HG02840 (cell line): Measurements from ENCODE around the gene PELO.
A peak's percentile ranks its signal among the peaks of the same experiment; 100 is the strongest.
"Not testable (repeated sequence)": the region's sequence is repeated elsewhere in the genome, so short reads cannot be mapped to it uniquely, and the experiment has no call there.

Experiments
- ATAC-seq: cut with Tn5 transposase; IDR thresholded peaks from one replicate; pipeline ENCODE4 v1.9.1; 2021; ENCODE audit warnings: mild to moderate bottlenecking, moderate library complexity, moderate number of reproducible peaks; ENCODE audit not compliant: unreplicated experiment, low FRiP score

Gene PELO

DNA sequence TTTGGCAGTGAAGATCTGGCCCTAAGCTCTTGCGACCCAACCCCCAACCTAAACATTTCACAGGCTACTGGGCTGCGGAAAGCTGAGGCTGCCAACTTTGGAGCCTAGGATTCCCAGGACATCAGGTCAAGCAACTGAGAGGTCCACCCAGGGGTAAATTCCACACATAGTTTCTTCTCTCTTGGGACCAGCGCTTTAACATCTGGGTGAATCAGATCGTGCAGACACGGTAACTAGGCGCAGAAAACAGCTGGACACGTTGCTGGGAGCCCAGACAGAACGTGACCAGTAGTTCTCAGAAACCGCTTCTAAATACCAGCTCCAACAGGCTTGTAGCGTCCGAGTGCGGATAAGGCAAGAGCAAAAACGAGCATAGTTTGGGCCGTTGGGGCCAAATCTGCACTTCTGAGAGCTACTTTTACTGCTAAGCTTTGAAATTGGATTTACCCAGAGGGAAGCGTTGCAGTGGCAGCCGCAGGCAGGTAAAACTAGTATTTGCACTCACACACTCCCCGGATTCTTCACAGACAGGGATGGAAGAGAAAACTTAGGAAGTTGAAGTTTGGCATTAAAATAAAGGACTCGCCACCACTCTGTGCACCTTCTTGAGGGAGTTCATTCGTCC is 11.8 kb downstream of the PELO start:
- peak; percentile 31 for ATAC-seq

DNA sequence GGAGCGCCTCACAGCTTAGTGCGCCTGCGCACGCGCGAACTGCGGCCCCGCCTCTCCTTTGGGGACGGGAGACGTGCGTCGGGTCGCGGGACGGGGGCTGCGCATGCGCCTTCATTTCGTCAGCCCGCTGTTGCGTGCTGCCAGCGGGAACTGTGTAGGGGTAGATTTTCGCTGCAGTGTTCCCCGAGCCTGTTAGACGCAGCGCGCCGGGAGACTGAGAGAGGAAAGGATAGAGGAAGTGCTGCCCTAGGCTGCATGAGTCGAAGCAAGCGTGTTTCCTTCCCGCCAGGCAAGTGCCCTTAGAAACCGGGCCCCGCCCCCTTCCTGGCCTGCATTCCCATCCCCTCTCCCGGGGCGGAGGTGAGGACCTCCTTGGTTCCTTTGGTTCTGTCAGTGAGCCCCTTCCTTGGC is 12.3 kb downstream of the PELO start:
- peak; percentile 85 for ATAC-seq

DNA sequence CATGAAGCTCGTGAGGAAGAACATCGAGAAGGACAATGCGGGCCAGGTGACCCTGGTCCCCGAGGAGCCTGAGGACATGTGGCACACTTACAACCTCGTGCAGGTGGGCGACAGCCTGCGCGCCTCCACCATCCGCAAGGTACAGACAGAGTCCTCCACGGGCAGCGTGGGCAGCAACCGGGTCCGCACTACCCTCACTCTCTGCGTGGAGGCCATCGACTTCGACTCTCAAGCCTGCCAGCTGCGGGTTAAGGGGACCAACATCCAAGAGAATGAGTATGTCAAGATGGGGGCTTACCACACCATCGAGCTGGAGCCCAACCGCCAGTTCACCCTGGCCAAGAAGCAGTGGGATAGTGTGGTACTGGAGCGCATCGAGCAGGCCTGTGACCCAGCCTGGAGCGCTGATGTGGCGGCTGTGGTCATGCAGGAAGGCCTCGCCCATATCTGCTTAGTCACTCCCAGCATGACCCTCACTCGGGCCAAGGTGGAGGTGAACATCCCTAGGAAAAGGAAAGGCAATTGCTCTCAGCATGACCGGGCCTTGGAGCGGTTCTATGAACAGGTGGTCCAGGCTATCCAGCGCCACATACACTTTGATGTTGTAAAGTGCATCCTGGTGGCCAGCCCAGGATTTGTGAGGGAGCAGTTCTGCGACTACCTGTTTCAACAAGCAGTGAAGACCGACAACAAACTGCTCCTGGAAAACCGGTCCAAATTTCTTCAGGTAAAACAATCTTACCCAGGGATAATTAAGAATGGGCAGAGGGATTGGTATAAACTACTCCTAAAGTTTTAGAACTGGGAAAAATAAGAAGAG is 12.9 kb downstream of the PELO start:
- peak; percentile 30 for ATAC-seq

DNA sequence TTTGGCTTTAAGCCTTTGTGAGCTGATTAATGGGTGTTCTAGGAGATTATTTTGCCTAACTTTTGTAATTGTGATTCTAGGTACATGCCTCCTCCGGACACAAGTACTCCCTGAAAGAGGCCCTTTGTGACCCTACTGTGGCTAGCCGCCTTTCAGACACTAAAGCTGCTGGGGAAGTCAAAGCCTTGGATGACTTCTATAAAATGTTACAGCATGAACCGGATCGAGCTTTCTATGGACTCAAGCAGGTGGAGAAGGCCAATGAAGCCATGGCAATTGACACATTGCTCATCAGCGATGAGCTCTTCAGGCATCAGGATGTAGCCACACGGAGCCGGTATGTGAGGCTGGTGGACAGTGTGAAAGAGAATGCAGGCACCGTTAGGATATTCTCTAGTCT is 13.6 kb downstream of the PELO start:
- ATAC-seq, result no peak

DNA sequence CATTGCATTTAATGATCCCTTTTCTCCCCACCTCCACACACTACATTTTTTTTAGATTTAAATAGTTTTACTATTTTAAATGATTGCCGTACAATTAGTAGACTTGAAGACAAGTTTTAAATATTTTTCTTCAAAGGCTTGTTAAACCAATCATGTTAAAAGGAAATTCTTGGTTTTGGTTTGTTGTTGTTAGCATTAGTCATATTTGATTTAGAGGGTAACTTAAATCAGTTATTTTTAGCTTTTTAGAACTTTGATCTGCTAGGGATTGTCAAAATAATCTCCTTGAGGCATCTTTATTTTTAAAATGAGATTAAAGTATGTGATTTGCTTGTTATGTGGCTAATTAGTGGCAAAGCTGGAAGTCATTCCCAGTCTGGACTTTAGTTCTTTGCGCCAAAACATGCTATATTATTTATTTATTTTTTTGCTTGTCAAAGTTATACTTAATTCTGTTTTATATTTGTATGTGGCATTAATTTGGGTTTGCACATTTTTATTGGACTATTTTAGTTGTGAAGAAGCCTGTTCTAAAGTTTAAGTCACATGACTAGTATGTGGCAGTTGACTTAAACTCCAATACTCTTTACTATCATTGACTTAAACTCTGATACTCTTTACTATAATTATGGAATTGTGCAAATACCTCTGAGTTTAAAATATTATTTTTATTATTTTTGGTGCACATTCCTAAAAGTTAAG is 14.7 kb downstream of the PELO start:
- ATAC-seq, result no peak

DNA sequence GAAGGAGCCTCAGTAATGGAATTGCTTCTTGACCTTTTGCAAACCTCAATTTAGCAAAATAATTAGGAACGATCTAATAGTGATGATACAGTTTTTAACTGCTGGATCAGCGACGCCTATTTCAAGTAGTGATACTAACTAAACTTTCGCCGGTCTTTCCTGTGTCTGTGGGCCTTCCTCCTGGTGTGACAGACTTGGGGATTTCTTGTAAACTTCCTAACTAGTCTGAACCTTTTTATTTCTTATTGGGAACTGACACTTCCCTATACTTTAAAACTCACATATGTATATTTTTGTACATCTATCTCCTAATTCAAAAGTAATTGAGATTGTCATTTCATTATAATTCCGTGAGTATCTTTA is 15.2 kb downstream of the PELO start:
- no peak for ATAC-seq

DNA sequence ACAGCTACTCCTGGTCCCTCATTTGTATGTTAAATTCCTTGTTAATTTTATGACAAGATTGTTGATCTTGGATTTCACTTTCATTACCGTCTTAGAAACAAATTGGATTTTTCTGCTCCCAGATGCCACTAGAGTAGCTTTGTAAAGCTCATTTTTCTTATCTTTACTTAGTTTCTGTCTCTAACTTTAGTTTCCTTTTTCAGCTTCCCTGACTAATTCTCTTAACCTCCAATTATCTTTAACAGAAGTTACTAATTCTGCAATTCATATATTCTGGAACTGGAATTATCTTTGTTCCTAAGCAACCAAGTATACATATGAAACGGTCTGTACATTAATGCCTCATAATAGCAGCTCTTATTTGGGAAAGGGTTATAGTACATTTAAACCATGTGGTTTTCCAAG is 16.7 kb downstream of the PELO start:
- ATAC-seq, result no peak

DNA sequence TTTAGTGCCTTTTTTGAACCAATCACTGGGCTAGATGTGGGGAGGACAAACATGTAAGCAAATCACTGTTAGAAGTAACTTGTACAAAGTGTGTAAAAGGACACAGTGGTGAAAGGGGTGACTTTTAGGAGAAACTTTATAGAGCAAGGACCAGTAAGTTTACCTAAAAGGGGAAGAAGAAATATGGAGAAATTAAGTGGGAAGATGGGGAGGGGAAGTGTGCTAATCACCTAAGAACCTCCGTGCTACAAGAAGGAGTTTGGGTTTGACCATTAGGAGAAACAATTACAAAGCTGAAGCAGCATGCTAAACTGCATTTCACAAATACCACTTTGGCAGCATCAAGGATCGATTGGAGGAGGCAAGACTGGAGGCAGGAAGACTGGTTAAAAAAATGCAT is 17.3 kb downstream of the PELO start:
- no peak for ATAC-seq

DNA sequence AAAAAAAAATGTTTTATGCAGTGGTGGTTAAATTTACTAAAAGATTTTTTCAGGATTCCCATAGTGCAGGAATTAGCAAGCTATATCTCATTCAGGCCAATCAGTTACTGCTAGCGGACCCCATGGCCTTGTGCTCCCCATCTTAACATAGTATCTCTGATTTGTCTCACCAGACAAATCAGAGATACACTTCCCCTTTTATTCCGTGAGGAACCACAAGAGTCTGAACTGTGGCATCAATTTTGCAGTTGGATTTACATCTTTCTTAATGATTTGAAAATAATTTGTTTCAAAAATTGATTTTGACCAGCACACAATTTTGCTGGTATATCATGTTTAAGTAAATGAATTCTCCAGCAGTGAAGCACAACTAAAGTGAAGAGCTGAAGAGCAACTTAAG is 17.9 kb downstream of the PELO start:
- no peak for ATAC-seq

DNA sequence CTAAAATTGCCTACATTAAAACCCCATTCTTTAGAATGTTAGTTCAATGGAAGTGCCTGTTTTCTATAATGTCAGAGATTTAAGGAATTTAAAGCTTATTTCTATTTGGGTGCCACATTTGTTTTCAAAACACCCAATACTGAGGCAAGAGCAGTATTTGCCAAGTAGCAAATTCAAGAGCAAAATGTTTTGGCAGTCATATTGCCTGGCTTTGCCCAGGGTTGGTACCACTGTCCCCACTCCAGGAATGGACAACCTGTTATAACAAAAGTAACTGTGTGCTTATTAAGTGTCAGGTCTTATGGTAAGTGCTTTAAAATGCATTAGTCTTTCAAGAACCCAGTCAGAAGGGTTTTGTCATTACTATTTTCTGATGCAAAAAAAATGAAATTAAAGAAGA is 19.3 kb downstream of the PELO start:
- no peak for ATAC-seq

DNA sequence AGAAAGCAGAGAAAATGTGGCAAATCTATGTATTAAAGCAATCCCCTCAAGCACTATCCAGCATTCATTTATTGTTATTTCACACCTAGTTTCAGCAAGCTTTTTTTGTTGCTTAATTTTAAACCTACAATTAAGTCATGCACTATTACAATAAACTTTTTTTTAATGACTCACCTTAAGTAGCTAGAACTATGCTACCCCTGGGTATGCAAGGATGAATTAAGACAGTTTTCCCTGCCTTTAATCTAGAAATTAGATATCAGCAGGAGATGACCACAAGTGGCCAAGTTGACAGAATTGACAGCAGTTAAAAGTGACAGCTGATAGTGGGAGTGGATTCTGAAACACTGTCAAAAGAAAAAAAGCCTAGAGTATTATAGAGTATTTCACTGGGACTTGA is 20.0 kb downstream of the PELO start:
- no peak for ATAC-seq

DNA sequence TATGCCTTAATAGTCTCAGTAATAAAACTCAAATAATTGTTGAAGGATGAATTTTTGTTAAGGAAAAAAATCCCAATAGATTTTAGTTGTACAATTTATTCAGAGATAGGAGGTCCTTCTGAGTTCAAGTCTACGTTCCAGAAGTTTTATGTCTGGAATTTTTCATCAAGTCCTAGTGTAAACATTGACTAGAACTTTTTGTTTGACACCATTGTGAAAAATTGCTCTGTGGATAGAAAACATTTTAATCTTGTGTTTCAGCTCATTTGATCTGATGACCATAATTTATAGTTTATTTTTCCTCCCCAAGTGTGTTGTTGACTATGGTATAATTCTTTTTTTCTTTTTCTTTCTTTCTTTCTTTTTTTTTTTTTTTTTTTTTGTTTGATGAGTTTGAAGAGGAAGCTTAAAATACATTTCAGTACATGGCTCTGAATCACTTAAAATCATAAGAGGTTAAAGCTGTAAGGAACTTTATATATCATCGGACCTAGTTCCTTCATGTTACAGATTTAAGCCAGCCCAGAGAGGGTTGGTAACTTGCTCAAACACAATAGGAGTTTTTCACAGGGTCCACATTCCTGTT is 20.7 kb downstream of the PELO start:
- ATAC-seq, result no peak

DNA sequence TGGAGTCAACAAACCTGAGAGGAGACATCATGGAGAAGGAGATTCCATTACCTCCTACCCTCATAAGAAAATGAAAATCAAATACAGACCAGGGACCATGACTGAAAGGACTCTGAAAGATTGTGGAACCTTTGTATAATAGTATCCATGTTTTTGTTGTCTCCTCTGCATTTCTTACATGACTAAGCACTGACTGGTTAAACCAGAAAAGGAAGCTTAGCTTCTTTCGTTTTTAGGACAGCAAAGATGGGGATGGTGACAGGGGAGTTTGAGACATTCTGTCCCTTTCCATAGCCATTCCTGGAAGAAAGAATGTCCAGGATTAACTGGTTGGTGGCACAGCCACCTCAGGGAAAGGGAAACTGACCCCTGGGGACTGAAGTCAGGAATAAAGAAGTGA is 22.2 kb downstream of the PELO start:
- no peak for ATAC-seq

DNA sequence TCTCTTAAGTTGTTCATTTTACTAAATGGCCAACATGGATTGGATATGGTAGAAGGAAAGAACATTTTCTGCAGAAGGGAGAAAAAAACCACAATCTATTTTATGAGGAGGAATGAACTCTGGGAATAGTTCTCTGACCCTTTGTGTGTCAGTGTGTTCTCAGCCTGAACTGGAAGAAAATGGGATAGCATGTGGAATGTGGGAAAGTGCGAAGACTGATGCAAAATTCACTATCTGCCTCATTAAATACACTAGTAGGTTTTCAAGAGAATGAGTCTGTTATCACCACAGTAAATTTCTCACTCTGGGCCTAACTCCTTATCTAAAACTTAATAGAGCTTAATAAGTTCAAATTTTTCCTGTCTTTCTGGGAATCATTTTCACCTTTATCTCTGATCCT is 22.7 kb downstream of the PELO start:
- no peak for ATAC-seq

DNA sequence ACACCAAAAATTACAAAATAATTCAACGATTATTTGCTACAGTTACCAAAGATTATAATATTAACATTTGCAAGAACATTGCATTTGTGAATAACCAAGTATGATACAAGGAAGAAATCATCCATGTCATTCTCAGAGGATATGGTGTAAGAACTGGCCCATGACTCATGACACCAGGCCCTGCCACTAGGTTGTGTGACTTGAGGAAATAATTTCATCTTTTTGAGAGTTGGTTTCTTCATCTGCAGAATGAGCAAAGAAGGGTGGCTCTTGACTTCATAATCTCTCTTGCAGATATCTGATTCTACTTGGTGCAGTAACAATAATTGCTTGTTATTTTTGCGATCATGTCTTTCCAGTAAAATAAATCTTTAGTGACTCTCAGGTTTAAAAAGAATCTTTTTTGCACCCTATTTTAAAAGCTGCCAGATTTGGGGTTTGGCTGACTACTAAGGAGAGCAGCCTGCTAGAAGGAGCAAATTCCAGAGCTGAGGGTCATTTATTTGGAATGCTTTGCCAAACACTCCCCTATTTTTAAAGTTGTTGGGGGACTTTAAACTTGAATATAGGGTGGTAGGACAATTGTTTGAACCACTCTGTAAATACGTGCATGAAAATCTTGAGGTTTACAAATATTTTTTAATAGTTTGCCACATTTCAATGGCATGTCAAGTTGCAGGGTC is 23.5 kb downstream of the PELO start:
- no peak for ATAC-seq

DNA sequence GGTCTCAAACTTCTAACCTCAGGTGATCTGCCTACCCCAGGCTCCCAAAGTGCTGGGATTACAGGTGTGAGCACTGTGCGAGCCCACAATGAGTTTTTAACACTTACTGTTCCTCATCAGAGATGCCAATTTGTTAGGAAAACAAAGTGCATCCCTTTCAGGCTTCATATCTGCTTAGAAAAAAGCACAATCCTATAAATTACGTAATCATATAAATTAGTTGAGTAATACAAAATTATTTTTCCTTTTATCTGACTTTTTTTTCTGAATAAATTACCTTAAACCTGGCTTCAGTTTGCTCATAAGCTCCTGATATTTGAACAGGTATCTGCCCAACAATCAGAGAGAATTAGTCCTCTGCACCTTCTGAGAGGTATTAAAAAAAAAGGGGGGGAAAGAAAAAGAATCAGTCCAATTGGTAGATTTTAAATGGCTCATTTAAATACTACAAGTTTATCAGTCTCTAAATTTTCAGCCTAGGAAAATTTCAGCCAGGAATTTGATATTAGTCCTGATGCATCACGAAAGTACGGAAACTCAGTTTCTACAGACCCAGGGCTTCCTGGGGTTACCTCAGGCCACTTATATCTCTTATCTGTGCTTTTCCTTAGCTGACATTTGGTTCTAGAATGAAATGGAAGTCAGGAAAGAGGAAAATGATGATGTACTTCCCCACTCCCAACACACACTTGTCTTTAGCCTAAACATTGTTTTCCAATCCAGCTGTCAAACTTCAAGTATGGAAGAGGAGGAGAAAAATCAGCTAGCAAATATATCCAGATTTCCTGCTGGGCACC is 26.8 kb downstream of the PELO start:
- no peak for ATAC-seq

DNA sequence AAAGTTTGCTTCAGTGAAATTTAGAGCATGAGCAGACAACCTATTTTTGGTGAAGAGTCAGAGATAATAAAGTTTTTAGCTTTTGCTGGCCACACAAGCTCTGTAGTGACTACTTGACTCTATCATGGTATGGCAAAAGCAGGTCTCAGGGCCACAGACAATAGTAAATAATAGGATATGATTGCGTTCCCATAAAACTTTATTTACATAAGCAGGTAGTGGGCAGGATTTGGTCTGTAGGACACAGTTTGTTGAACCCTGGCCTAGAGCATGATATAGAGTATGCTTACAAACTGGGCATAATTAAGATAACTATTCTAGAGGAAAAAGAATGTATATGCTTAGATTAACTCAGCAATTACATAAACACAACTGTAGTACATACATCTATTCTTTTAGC is 30.1 kb downstream of the PELO start:
- no peak for ATAC-seq

DNA sequence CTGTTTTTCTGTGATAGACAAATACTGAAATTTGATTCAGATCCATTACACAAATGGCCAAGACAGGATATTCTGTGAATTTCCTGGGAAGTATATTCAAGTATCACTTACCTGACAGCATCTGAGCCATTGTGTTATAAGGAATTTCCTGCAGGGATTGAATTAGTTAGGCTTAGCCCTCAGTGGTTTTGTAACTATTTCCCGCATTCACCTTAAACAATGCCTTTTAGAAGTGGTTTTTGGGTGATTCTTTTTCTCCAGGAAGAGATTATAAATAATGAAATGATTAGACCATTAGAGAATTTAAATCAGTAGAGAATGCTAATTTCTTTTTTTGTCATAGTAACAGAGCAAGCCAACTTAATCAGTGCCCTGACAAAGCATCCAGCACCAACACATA is 30.6 kb downstream of the PELO start:
- ATAC-seq, result no peak

DNA sequence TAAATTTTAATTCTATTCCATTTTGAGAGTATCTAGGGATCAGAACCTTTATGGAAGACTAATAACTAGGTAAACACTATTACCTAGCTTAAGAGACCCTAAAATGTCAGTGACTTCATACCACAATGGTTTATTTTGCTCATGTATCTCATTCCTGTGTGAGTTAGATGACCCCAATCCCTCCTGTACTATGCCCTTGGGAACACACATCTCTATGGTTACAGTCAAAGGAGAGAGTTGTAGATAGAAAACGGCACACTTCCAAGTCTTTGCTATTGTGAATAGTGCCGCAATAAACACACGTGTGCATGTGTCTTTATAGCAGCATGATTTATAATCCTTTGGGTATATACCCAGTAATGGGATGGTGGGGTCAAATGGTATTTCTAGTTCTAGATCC is 31.1 kb downstream of the PELO start:
- ATAC-seq, result not testable (repeated sequence)

DNA sequence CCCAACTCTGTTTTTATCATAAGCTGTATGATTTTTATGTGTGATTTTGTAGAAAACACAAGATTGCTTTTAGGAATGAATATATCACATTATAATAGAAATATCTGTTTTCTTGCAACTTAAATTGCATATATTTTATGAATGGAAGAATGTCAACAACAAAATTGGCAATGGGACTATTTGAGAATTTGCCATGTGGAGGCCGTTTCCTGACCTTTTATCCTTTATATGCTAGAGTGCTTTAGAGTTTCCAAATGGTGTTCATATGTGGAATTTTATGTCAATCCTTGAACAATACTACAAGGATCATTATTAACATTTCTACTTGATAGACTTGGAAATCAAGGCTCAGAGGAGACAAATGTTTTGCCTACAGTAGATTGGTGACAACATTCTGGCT is 34.2 kb downstream of the PELO start:
- no peak for ATAC-seq
